ENCODE measurements around the gene TNFAIP6.
A peak's percentile ranks its signal among the peaks of the same experiment; 100 is the strongest.
"Not testable (repeated sequence)": the region's sequence is repeated elsewhere in the genome, so short reads cannot be mapped to it uniquely, and the experiment has no call there.

Gene TNFAIP6

GRCh38 chr2:151361674-151362370 lies 4.4 kb downstream of the TNFAIP6 start:
- DNase-seq, result no peak

GRCh38 chr2:151363709-151364108 lies 6.3 kb downstream of the TNFAIP6 start:
- no peak for DNase-seq

GRCh38 chr2:151367571-151367970 lies 10.2 kb downstream of the TNFAIP6 start:
- DNase-seq, result no peak

- peak; percentile 78 for DNase-seq
Measured at GRCh38 chr2:151374436-151374835, 17.0 kb downstream of the TNFAIP6 start.

- DNase-seq, result no peak
Measured at GRCh38 chr2:151379169-151379568, 21.8 kb downstream of the TNFAIP6 start.

GRCh38 chr2:151380580-151381235 lies 23.3 kb downstream of the TNFAIP6 start:
- DNase-seq, result no peak

- DNase-seq, result no peak
Measured at GRCh38 chr2:151381266-151381665, 23.9 kb downstream of the TNFAIP6 start.

GRCh38 chr2:151388011-151388410 lies 30.6 kb downstream of the TNFAIP6 start:
- no peak for DNase-seq

GRCh38 chr2:151391436-151391835 lies 34.0 kb downstream of the TNFAIP6 start:
- DNase-seq, result no peak

- no peak for DNase-seq
Measured at GRCh38 chr2:151394509-151394908, 37.1 kb downstream of the TNFAIP6 start.

- DNase-seq, result no peak
Measured at GRCh38 chr2:151395509-151396374, 38.4 kb downstream of the TNFAIP6 start.

GRCh38 chr2:151399981-151400380 lies 42.6 kb downstream of the TNFAIP6 start:
- no peak for DNase-seq

- DNase-seq, result no peak
Measured at GRCh38 chr2:151401149-151401548, 43.8 kb downstream of the TNFAIP6 start.

GRCh38 chr2:151403914-151404313 lies 46.5 kb downstream of the TNFAIP6 start:
- no peak for DNase-seq

- no peak for DNase-seq
Measured at GRCh38 chr2:151405376-151405775, 48.0 kb downstream of the TNFAIP6 start.

- no peak for DNase-seq
Measured at GRCh38 chr2:151407281-151407680, 49.9 kb downstream of the TNFAIP6 start.

GRCh38 chr2:151408788-151409600 lies 51.6 kb downstream of the TNFAIP6 start:
- DNase-seq, result no peak

GRCh38 chr2:151409601-151410484 lies 52.5 kb downstream of the TNFAIP6 start, which contains the start of gene RIF1:
Gene RIF1, plus strand, starts transcription at chr2:151409902. Its CDS starts 522 bp downstream, at chr2:151410424.
- DNase-seq, result peak; percentile 88

GRCh38 chr2:151410485-151410834 lies 53.1 kb downstream of the TNFAIP6 start:
- peak; percentile 58 for DNase-seq

GRCh38 chr2:151417650-151418049 lies 60.3 kb downstream of the TNFAIP6 start:
- DNase-seq, result no peak

GRCh38 chr2:151421681-151422080 lies 64.3 kb downstream of the TNFAIP6 start:
- DNase-seq, result not testable (repeated sequence)
